Ureter (tissue), 1 donor: ENCODE data around the gene ZNF701. TPM values are rescaled to one million over a fixed set of nuclear protein-coding genes. Genes with fewer than 3 reads are reported as not detected.
A peak's percentile ranks its signal among the peaks of the same experiment; 100 is the strongest.
"Not testable (repeated sequence)": the region's sequence is repeated elsewhere in the genome, so short reads cannot be mapped to it uniquely, and the experiment has no call there.

Source experiments
- DNase-seq: peaks from one replicate; pipeline ENCODE4 v3.0.0-alpha.2; 2020; ENCODE audit warnings: low spot score
- total RNA-seq: library from RNA; stranded (reverse); gene quantifications from one replicate; pipeline ENCODE4 v1.2.4, GENCODE V29; 2023
- donor health status: DM: yes; HTN: yes; CAD: no.

ZNF701 gene
- total RNA-seq, 1 donor from 2014 or later: 29.7 TPM

DNA sequence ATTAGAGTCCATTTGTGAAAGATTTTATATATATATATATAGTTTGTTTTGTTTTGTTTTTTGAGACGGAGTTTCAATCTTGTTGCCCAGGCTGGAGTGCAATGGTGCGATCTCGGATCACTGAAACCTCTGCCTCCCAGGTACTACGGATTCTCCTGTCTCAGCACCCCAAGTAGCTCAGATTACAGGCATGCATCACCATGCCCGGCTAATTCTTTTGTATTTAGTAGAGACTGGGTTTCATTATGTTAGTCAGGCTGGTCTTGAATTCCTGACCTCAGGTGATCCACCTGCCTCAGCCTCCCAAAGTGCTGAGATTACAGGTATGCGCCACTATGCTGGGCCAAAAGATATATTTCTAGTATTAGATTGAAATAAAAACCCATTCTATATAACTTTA is 4.0 kb upstream of the ZNF701 start:
- DNase-seq: no peak

DNA sequence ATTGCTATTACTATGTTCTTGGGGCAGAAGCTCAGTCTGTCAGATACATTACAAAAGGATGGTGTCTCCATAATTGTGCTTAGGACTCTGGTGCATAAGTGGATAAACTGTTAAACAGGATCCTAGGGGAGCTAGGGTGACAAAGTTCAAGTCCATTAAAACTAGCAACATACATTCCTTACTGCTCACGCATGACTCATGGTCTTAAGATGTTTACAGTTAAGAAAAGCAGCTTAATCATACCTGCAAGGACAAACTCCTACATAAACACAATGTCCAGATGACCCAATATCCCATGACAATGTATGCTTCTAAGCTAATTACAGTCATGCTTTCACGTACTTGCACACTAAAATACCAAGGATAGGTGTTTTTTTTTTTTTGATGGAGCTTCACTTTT is 3.5 kb upstream of the ZNF701 start:
- DNase-seq: no peak

DNA sequence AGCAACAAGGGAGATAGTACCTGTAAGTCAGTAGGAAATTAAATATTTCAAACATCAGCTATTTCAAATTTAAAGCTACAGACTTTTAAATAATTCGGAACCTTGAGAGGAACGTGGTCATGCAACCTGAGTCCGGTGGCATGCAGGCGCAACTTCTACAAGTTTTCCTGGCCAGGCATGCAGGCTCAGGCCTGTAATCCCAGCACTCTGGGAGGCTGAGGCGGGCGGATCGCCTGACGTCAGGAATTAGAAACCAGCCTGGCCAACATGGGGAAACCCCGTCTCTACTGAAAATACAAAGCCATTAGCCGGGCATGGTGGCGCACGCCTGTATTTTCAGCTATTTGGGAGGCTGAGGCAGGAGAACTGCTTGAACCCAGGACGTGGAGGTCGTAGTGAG is 2.2 kb upstream of the ZNF701 start:
- DNase-seq: no peak

DNA sequence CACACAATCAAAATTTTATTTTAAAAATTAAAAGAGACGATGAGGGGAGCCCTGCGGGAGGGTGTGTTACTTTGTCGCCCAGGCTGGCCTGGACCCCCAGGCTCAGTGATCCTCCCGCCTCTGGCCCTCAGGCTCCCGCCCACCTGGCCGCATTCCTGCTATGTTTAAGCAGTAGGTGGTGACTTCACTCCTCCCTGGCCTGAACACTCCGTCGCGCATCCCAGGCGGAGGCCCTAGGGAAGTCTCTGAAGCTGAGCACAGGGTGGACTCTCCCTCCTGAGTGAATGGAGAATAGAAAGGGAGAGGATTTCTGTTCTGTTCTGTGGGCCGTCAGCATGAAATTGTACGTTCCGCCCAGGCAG is 468 bp upstream of the ZNF701 start:
- peak; percentile 53 for DNase-seq

DNA sequence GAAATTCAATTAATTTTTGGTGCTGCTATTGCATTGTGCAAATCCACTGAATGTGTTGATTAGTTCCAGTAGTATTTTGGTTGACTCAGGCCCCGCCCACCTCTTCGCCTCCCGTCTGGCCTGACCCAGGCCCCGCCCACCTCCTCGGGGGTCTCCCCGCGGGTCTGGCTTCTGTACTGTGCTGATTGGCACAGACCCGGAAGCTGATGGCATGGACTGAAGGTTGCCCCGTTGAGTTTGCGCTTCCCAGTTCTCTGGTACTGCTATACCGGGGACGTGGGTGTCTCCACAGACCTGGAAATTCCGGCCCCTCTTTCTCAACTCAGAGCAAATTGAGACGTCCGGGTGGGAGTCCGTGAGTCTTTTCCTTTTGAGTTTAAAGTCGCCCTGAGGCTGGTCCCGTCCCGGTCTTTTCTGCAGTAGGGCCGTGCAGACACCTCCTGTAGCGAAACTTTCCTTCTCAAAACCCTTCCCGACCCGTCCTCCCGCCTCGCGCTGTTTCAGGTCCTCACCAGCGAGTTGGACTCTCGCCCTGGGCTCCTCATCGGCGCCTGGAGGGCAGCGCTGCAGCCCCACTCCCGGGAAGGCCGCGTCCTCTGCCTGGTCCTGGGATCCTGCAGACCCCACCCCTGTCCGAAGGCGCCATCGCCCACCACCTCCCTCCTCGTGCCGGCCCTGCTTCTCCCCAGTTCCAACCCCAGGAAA is 14.8 kb downstream of the ZNF701 start:
- DNase-seq: no peak

DNA sequence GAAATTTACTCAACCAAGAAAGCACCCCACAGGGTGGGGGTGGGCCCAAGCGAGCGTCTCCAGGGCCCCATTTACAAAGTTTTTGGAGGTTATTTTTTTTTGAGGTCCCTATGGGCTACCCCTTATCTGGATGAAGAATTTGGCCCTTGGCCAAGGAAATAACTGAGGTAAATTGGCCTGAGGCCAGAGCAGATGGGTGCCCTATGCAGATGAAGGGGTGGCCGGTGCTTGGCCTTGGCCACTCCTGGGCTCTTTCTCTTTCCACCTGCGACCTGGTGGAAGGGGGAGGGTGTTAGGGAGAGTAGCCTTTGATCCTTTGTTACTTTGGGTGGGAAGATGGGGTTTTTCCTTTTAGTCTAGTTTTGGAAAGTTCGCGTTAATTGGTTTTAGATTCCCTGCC is 15.5 kb downstream of the ZNF701 start:
- DNase-seq: no peak

DNA sequence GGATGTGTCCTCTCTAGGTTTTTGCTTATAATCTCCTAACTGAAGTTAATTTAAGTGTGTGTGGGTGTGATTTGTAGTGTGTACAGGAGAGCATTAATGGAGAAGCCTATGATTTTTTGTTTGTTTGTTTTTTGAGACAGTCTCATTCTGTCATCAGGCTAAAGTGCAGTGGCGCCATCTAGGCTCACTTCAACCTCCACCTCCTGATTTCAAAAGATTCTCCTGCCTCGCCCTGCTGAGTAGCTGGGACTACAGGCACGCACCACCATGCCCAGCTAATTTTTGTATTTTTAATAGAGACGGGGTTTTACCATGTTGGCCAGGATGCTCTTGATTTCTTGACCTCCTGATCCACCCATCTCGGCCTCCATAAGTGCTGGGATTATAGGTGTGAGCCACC is 20.6 kb downstream of the ZNF701 start:
- DNase-seq: no peak

DNA sequence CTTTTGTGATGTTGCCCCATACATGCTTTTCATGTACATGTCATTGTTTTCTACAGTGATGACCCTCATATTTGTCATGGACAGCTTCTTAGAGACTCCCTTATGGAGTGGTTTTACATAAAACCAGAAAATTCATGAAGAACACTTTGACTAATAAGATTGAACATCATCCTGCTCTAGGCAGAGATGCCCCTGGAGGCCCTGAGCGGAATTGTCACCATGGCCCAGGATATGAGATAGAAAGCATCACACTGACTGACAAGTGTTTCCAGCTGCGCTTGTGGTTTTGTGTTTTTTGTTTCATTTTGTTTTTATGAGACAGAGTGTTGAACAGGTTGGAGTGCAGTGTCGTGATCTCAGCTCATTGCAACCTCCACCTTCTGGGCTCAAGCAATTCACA is 22.2 kb downstream of the ZNF701 start:
- no peak for DNase-seq

DNA sequence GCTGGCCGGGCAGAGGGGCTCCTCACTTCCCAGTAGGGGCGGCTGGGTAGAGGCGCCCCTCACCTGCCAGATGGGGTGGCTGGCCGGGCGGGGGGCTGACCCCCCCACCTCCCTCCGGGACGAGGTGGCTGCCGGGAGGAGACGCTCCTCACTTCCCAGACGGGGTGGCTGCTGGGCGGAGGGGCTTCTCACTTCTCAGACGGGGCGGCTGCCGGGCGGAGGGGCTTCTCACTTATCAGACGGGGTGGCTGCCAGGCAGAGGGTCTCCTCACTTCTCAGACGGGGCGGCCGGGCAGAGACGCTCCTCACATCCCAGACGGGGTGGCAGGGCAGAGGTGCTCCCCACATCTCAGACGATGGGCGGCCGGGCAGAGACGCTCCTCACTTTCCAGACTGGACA is 23.4 kb downstream of the ZNF701 start:
- DNase-seq: not testable (repeated sequence)

DNA sequence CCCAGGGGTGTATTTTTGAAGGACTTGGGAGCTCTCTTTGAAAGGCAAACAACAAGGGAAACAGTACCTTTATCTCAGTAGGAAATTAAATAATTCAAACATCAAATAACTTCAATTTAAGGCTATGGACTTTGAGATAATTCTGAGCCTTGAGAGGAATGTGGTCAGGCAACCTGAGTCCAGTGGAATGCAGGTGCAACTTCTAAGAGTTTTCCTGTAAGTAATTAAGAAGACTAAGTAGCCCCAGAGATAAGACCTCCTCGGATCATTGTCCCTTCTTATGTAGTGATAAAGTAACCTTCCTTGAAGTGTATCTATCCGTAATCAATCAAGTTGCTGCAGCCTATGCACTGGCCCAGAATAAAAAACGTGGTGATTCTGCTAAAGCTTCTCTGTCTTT is 29.2 kb downstream of the ZNF701 start:
- DNase-seq: no peak

DNA sequence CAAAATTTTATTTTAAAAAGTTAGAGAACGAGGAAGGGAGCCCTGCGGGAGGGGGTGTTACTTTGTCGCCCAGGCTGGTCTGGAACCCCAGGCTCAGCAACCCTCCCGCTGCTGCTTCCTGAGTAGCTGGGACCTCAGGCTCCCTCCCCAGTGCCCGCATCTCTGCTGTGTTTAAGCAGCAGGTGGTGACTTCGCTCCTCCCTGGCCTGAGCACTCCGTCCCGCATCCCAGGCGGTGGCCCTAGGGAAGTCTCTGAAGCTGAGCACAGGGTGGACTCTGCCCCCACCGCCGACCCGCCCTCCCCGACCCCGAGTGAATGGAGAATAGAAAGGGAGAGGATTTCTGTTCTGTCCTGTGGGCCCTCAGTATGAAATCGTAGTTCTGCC is 30.5 kb downstream of the ZNF701 start:
- DNase-seq: no peak

DNA sequence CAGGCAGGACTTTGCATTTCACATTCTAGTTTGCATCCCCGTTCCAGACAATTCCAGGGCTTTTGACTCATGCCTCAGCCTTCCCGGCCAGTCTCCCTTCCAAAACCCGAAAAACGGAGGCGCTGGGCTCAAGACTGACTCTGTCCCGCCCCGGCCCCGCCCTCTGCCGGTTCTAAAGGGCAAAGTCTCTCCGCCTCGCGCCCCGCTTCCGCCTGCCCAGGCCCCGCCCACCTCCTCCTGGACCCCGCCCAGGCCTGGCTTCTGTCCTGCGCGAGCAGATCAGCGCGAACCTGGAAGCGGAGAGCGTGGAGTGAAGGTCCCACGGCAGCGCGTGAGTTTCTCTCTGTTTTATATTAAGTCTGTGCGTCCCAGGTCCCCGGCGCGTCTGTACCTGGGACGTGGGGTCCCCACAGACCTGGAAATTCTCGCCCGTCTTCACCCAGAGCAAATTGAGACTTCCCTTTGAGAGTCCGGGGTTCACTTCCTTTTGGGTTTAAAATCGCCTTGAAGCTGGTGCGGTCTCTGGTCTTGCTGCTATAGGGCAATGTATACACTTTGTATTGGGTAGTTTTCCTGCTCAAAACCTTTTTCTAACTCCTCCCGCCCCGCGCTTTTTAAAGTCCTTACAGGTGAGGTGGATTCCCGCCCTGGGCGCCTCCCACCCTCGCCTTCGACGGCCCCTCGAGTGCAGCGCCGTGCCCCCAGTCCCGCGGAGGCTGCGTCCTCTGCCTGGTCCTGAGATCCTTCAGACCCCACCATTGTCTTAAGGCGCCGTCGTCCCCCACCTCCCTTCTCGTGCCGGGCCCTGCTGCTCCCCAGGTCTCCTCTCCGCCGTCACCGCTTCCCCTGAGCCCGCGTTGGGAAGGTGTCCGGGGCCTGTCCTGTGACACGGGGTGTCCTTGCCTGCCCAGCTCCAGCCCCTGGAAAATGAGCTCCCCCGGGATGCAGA is 31.2 kb downstream of the ZNF701 start:
- peak; percentile 95 for DNase-seq

DNA sequence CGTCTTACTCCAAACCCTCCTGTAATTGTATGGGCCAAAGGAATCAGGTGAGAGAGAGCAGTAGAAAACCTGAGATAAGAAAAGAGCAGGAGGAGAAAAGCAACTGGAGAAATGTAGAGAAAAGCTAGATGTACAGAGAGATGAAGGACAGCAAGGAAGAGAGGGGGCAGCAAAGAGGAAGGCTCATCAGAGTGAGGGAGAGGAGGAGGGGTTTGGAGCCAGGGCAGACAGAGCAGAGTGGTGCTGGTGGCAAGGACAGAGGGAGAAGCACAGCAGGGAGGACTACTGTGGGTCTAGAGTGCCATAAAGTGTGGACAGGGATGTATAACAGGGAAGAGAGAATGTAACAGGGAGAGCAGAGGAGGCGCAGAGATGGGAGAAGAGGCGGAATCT is 31.9 kb downstream of the ZNF701 start:
- not testable (repeated sequence) for DNase-seq

DNA sequence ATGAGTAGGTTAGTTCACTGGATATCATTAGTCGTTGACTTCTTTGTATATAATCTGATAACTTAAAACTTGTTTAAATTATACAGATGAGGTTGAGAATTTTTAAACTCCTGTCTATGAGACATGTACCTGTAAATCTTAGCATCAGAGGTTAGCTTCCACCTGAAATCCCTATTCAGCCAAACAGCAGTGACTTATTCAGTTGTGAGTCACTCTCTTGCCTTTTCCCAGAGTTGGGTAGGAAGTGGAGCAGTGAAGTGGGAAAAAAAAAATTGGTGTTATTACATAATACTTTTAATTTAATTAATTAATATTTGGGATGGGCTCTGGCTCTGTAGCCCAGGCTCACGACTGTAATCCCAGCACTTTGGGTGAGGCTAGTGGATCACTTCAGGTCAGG is 32.9 kb downstream of the ZNF701 start:
- DNase-seq: no peak

DNA sequence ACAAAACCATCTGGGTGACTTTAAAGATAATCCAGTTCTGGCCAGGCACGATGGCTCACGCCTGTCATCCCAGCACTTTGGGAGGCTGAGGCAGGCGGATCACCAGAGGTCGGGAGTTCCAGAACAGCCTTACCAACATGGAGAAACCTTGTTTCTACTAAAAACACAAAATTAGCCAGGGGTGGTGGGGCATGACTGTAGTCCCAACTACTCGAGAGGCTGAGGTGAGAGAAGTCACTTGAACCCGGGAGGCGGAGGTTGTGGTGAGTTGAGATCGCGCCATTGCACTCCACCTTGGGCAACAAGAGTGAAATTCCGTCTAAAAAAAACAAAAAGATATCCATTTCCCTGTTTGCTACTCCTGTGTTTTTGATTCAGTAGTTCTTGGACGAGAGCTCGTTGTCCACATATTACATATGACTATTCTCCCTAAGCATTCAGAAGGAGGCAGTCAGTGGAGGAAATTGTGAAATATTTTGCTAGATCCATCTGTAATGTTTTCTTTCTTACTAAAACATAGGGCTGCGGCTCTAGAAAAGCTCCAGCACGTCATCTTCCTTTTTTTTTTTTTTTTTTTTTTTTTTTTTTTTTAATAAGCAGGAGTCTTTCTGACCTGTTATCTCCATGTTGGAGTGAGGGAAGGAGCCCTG is 33.6 kb downstream of the ZNF701 start:
- no peak for DNase-seq

DNA sequence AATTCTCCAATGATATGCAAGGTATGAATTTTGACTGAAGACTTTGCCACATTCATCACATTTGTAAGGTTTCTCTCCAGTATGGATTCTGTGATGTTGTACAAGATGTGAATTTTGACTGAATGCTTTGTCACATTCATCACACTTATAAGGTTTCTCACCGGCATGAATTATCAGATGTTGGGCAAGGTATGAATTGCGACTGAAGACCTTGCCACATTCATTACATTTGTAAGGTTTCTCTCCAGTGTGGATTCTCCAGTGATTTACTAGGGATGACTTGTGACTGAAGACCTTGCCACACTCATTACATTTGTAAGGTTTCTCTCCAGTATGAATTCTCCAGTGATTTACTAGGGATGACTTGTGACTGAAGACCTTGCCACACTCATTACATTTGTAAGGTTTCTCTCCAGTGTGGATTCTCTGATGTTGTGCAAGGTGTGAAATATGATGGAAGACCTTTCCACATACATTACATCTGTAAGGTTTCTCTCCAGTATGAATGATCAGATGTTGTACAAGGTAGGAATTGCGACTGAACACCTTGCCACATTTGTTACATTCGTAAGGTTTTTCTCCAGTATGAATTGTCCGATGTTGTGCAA is 43.3 kb downstream of the ZNF701 start:
- DNase-seq: no peak

DNA sequence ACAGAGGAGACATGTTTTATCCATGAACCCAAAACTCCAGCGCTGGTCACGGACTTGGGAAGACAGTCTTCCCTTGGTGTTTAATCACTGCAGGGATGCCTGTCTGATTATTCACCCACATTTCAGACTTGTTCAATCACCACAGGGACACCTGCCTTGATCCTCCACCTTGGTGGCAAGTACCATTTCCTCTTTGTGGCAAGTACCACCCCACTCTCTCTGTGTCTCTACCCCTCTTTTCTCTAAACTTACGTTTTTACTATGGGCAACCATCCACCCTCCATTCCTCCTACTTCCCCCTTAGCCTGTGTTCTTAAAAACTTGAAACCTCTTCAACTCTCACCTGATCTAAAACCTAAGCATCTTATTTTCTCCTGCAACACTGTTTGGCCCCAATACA is 51.3 kb downstream of the ZNF701 start:
- no peak for DNase-seq

DNA sequence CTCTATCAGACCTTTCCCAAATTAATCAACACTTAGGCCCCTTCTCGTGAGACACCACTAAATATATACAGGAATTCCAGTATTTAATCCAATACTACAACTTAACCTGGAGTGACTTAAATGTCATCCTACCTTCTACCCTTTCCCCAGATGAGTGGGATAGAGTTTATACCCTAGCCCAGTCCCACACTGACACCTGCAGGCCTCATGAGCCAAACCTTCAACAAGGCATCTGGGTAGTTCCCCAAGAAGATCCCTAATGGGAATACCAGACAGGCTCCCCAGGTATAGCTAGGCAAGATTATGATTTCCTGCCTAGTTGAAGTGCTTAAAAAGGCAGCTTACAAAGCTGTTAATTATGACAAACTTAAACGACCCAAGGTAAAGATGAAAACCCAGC is 52.2 kb downstream of the ZNF701 start:
- DNase-seq: no peak

DNA sequence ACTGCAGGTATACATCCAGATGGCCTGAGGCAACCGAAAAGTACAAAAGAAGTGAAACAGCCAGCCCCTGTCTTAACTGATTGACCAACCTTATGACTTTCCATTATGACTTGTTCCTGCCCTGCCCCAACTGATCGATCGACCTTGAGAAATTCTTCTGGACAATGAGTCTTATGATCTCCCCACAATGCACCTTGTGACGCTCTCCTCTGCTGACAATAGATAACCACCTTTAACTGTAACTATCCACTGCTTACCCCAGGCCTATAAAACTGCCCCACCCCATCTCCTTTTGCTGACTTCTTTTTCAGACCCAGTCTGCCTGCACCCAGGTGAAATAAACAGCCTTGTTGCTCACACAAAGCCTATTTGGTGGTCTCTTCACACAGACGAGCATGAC is 56.8 kb downstream of the ZNF701 start:
- no peak for DNase-seq

DNA sequence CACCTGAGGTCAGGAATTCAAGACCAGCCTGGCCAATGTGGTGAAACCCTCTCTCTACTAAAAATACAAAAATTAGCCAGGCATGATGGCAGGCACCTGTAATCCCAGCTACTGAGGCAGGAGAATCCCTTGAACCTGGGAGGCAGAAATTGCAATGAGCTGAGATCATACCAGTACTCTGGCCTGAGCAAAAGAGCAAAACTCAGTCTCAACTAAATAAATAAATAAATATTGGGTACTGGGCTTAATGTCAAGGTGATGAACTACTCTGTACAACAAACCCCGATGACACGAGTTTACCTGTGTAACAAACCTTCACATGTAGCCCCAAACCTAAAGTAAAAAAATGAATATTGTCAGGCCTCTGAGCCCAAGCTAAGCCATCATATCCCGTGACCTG is 57.4 kb downstream of the ZNF701 start:
- DNase-seq: not testable (repeated sequence)

DNA sequence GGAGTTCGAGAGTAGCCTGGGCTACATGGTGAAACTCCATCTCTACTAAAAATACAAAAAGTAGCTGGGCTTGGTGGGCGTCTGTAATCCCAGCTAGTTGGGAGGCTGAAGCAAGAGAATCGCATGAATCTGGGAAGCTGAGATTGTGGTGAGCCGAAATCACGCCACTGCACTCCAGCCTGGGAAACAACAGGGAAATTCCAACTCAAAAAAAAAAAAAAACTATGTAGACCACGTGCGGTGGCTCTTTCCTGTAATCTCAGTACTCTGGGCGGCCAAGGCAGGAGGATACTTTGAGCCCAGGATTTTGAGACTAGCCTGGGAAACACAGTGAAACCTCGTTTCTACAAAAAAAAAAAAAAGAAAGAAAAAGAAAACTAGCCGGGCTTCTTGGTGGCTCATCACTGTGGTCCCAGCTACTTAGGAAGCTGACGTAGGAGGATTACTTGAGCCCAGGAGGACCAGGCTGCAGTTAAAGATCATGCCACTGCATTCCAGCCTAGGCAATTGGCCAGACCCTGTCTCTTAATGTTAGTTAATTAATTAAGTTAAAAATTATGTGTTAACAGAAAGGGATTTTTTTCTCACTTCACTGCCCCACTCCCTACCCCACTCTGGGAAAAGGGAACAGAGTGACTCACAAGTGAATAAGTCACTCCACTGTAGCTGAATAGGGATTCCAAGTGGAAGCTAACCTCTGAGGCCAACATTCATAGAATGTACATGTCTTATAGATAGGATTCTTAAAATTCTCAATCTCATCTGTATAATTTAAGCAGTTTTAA is 65.9 kb downstream of the ZNF701 start:
- no peak for DNase-seq
